SU-DHL-6 (cell line): ENCODE measurements around the gene CEP170.

Experiments
- H2AFZ ChIP-seq: fragments of 200-600 bp; sonication (generic); 2 replicates; pipeline ENCODE4 v1.6.1; 2014; ENCODE audit warnings: low read depth, mild to moderate bottlenecking, moderate library complexity, mixed read lengths, antibody characterized with exemption, low read length; ENCODE audit not compliant: severe bottlenecking
- H3F3A ChIP-seq: fragments of 200-600 bp; shearing (Covaris generic); 2 replicates; pipeline ENCODE4 v1.6.0; 2016; ENCODE audit warnings: antibody characterized with exemption, mild to moderate bottlenecking; ENCODE audit not compliant: insufficient read depth
- H3K27ac ChIP-seq: fragments of 200-600 bp; sonication (generic); 2 replicates; pipeline ENCODE4 v1.5.1; 2016; ENCODE audit warnings: low read depth, mild to moderate bottlenecking, low read length, moderate library complexity, mixed read lengths
- H3K27me3 ChIP-seq: fragments of 200-600 bp; sonication (generic), shearing (Covaris generic); 2 replicates; pipeline ENCODE4 v1.6.0; 2014; ENCODE audit warnings: mild to moderate bottlenecking, low read length
- H3K36me3 ChIP-seq: fragments of 200-600 bp; sonication (generic); 2 replicates; pipeline ENCODE4 v1.6.1; 2014; ENCODE audit warnings: mild to moderate bottlenecking, low read length, mixed read lengths
- H3K4me2 ChIP-seq: fragments of 300-600, 200-600 bp; shearing (Covaris generic), sonication (generic); 2 replicates; pipeline ENCODE4 v1.6.0; 2014; ENCODE audit warnings: low read length, low read depth, mild to moderate bottlenecking; ENCODE audit not compliant: poor library complexity, severe bottlenecking
- H3K4me3 ChIP-seq: fragments of 200-600 bp; sonication (generic); 2 replicates; pipeline ENCODE4 v1.5.1; 2014; ENCODE audit warnings: antibody characterized with exemption, low read length, mild to moderate bottlenecking, mixed read lengths; ENCODE audit not compliant: insufficient read depth, poor library complexity, severe bottlenecking
- H3K79me2 ChIP-seq: fragments of 200-600 bp; sonication (generic); 2 replicates; pipeline ENCODE4 v1.6.1; 2014; ENCODE audit warnings: mild to moderate bottlenecking, low read length, moderate library complexity; ENCODE audit not compliant: insufficient read depth
- H3K9ac ChIP-seq: fragments of 200-600 bp; sonication (generic); 2 replicates; pipeline ENCODE4 v1.7.0; 2014; ENCODE audit warnings: mild to moderate bottlenecking, low read length
- H3K9me2 ChIP-seq: fragments of 200-600 bp; sonication (generic); replicated peaks from 2 replicates; pipeline ENCODE4 v1.6.1; 2014; ENCODE audit warnings: low read length; ENCODE audit not compliant: insufficient read depth
- H3K9me3 ChIP-seq: fragments of 200-600 bp; sonication (generic); 2 replicates; pipeline ENCODE4 v1.6.1; 2014; ENCODE audit warnings: low read length, mixed read lengths; ENCODE audit not compliant: insufficient read depth
- H4K20me1 ChIP-seq: fragments of 200-600 bp; sonication (generic); 2 replicates; pipeline ENCODE4 v1.6.1; 2014; ENCODE audit warnings: low read depth, mild to moderate bottlenecking, antibody characterized with exemption, low read length, moderate library complexity, mixed read lengths
- EZH2phosphoT487 ChIP-seq: fragments of 200-600 bp; sonication (generic), shearing (Covaris generic); conservative IDR thresholded peaks from 2 replicates; pipeline ENCODE4 v1.6.1; 2018; ENCODE audit warnings: mild to moderate bottlenecking, antibody characterized with exemption, low read length, moderate library complexity, mixed read lengths
- TF ChIP-seq, protein P1 (sequence below): fragments of 200-600 bp; sonication (generic); IDR thresholded peaks from one replicate; pipeline ENCODE4 v1.5.1; 2017; ENCODE audit warnings: antibody characterized with exemption, mild to moderate bottlenecking, low read length, moderate library complexity; ENCODE audit not compliant: insufficient read depth, poor library complexity, severe bottlenecking

Gene CEP170

GRCh38 chr1:243275316-243275715, 20.2 kb upstream of the CEP170 start:
- Histone ChIP-seq H3K27me3 (no peaks in the 10 kb centered on the region), H3K4me3 (no peak overlapping the region), H3K27ac (no peak overlapping the region), H4K20me1 (no peaks in the 10 kb centered on the region), H3K4me2 (no peak overlapping the region), H3F3A (peaks cover 4% of the 10 kb centered on the region; the same call in 1 of the 2 replicates), H3K36me3 (no peaks in the 10 kb centered on the region), H3K9me3 (no peaks in the 10 kb centered on the region), H2AFZ (no peak overlapping the region), H3K9ac (no peak overlapping the region), H3K9me2 (no peaks in the 10 kb centered on the region), H3K79me2 (no peaks in the 10 kb centered on the region)
- TF ChIP-seq EZH2phosphoT487: no peak
- TF ChIP-seq, protein P1, sequence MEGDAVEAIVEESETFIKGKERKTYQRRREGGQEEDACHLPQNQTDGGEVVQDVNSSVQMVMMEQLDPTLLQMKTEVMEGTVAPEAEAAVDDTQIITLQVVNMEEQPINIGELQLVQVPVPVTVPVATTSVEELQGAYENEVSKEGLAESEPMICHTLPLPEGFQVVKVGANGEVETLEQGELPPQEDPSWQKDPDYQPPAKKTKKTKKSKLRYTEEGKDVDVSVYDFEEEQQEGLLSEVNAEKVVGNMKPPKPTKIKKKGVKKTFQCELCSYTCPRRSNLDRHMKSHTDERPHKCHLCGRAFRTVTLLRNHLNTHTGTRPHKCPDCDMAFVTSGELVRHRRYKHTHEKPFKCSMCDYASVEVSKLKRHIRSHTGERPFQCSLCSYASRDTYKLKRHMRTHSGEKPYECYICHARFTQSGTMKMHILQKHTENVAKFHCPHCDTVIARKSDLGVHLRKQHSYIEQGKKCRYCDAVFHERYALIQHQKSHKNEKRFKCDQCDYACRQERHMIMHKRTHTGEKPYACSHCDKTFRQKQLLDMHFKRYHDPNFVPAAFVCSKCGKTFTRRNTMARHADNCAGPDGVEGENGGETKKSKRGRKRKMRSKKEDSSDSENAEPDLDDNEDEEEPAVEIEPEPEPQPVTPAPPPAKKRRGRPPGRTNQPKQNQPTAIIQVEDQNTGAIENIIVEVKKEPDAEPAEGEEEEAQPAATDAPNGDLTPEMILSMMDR: no peak

DNA sequence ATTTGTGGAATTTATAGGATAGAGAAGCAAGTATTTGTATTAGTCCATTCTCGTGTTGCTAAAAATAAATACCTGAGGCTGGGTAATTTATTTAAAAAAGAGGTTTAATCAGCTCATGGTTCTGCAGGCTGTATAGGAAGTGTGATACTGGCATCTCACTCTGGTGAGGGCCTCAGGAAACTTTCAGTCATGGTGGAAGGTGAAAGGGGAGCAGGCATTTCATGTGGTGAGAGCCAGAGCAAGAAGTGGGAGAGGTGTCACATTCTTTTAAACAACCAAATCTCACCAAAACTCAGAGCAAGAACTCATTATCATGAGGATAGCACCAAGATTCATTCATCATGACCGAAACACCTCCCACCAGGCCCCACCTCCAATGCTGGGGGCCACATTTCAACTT, 18.9 kb upstream of the CEP170 start:
- H4K20me1 ChIP-seq: no peaks in the 10 kb centered on the region
- no peak overlapping the region for H3K4me3 ChIP-seq
- no peak overlapping the region for H2AFZ ChIP-seq
- H3K27me3 ChIP-seq: no peaks in the 10 kb centered on the region
- no peak overlapping the region for H3K4me2 ChIP-seq
- TF ChIP-seq, protein P1: no peak
- no peak for TF ChIP-seq EZH2phosphoT487
- H3K9me2 ChIP-seq: no peaks in the 10 kb centered on the region
- no peaks in the 10 kb centered on the region for H3K36me3 ChIP-seq
- H3K27ac ChIP-seq: no peak overlapping the region
- H3F3A ChIP-seq: peaks cover 5% of the 10 kb centered on the region; the same call in 1 of the 2 replicates
- no peak overlapping the region for H3K9ac ChIP-seq
- H3K79me2 ChIP-seq: no peaks in the 10 kb centered on the region
- no peaks in the 10 kb centered on the region for H3K9me3 ChIP-seq

DNA sequence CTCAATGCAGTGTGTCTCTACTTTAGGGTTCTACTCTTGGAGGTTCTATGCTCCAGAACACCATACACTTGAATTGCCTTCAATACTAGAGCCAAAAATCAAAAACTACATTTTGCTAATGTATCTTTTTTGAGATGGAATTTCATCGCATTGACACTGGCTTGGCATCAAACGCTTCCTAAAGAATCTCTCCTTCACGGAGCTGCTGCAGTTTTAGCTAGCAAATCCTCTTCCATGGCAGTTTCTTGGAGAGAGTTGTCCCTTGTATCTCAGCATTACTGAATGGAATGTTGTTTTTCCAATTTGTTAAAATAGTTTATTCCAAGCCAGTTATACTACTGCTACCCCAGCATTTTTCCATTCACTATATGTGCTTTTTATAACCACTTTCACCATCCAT, 18.4 kb upstream of the CEP170 start:
- Histone ChIP-seq H3K9me3 (no peaks in the 10 kb centered on the region), H3F3A (peaks cover 5% of the 10 kb centered on the region; the same call in 1 of the 2 replicates), H3K9me2 (no peaks in the 10 kb centered on the region), H3K9ac (no peak overlapping the region), H2AFZ (no peak overlapping the region), H4K20me1 (no peaks in the 10 kb centered on the region), H3K36me3 (no peaks in the 10 kb centered on the region), H3K4me2 (no peak overlapping the region), H3K27me3 (no peaks in the 10 kb centered on the region), H3K4me3 (no peak overlapping the region), H3K27ac (no peak overlapping the region), H3K79me2 (no peaks in the 10 kb centered on the region)
- TF ChIP-seq, protein P1: no peak
- no peak for TF ChIP-seq EZH2phosphoT487
